Measurements from ENCODE around the gene FRMD4B.

Gene FRMD4B

DNA sequence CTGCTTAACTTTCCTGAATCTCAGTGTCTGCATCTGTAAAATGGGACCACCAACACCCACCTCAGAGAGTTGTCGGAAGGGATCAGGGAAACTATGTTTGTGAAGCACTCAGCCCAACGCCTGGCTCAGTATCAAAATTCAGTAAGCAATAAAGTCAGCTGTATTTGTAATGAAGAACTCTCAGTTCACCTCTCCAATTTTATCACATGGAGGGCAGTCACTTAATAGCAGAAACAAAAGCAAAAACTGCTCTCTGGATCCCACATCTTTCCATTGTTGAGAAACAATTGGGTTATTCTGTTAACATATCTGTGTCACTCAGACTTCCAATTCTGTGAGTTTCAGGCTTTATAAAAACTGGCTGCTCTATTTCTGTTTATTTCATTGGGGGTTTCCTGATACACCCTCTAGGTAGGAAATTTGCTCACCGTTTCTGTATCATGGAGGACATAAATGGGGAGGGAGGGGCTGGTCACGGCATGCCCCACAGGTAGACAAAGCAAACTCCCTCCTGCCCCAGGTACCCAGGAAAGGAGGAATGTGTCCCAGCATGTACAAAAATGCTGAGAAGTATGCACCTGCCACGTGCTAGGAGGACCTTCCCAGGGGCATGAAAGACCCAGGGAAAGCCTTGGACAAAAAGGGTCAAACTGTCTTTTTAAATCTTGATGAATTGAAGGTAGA, 182.1 kb downstream of the FRMD4B start:
- no peak for DNase-seq (ENCODE audit: low spot score)

DNA sequence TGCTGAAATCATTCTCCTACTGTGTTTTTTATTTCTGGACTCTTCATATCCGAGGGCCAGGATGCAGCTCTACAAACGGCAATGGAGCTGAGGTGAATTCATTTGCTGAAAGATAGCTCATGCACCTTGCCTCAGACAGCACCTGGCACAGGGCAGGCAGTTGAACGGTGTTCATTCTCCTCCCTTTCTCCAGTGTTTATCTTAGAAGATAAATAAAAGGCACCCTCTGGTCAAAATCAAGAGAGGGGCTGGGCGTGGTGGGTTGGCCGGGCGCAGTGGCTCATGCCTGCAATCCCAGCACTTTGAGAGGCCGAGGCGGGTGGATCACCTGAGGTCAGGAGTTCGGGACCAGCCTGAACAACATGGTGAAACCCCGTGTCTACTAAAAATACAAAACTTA, 184.2 kb downstream of the FRMD4B start:
- no peak for DNase-seq (ENCODE audit: low spot score)

DNA sequence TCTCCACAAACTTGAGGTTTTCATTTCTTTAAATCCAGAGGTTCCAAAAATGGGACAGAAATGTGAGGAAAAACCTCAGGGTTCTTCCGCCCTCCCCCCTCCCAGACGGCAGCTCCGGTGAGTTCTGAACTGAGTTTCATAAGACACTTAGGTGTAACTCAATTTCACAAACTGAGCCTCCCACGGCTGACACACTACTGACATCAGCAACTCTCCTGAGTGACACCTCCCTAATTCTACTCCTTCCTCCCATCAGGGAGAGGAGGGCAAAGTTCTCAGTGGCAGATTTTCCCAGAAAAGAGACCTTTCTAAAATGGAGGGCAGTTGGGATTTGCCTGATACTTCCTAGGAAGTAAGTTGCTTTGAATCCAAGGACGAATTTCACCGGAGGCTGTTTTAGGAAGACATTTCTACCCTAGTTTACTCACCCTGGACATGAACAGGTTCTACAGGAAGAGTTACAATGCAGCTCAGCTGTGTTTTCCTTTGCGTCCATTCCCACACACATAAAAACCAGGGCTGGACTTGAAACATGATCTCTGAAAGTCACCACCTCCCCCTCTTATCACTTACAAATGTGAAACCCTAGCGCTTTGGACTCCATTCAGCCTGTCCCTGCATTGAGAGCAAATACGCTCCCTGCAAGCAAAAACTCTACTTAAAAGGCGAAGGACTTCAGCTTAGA, 185.4 kb downstream of the FRMD4B start:
- no peak for DNase-seq (ENCODE audit: low spot score)

DNA sequence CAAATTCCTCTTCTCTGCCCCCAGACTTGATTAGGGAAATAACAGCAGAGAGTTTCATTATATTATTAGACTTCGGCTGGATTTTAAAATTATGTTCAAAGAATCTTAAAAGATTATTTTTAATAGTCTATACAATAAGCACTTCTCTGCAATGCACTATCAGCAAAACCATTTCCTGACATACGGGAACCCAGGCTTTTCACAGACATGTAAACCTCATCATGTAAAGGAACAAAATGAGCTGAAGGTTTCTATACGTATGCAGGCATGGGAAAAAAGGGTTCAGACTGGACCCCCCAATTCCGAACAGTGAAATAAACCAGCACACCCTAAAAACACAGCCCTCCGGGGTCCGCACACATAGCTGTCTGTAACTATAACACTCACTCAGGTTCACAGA, 185.9 kb downstream of the FRMD4B start:
- DNase-seq (ENCODE audit: low spot score): no peak

DNA sequence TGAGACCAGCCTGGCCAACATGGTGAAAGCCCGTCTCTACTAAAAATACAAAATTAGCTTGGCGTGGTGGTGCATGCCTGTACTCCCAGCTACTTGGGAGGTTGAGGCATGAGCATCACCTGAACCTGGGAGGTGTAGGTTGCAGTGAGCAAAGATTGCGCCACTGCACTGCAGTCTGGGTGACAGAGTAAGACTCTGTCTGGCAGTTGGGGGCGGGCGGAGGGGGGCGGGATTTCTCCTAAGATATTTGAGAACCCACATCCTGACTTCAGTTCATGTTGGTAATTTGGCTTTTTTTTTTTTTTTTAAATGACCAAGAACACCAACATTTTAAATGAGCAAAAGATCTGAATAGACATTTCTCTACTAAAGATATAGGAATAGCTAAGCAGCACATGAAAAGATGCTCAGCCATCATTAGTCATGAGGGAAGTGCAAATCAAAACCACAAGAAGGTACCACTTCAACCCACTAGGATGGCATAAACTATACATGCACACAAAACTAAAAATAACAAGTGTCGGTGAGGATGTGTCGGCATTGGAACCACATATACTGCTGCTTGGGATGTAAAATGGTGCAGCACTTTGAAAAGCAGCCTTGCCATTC, 187.9 kb downstream of the FRMD4B start:
- DNase-seq (ENCODE audit: low spot score): no peak

DNA sequence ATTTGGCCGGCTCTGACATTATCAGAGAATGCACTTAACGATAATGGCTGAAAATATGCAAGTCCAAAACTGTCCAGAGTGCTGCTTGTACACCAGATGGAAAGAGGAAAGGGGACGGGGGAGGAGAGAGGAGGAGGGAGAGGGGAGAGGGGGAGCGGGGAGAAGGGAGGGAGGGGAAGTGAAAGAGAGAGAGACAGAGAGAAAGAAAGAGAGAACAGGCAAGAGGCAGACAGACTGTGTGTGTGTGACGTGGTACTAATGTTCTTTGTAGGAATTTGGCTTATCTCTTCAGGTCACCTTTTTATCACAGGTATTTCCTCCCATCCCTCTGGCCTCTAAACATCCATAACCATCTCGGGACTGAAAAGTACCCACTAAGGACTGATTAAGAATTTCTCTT, 188.4 kb downstream of the FRMD4B start:
- DNase-seq (ENCODE audit: low spot score): no peak

DNA sequence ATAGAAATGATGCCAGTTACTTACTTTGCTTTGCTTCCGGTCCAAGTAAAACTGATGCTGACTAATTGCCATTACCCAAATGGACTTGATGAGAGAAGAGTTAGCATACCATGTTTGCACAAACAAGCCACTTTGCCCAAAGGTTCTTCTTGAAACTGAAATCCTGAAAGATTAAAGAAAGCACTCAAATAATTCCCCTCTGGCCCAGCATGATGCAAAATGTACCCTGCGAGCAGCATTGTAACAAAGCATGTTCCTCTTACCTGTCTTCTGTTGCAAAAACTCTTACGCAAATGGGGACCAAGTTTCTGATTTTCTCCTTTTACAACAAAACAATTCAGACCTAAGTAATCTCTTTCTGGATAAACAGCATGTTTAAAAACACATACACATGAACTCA, 189.0 kb downstream of the FRMD4B start:
- no peak for DNase-seq (ENCODE audit: low spot score)

DNA sequence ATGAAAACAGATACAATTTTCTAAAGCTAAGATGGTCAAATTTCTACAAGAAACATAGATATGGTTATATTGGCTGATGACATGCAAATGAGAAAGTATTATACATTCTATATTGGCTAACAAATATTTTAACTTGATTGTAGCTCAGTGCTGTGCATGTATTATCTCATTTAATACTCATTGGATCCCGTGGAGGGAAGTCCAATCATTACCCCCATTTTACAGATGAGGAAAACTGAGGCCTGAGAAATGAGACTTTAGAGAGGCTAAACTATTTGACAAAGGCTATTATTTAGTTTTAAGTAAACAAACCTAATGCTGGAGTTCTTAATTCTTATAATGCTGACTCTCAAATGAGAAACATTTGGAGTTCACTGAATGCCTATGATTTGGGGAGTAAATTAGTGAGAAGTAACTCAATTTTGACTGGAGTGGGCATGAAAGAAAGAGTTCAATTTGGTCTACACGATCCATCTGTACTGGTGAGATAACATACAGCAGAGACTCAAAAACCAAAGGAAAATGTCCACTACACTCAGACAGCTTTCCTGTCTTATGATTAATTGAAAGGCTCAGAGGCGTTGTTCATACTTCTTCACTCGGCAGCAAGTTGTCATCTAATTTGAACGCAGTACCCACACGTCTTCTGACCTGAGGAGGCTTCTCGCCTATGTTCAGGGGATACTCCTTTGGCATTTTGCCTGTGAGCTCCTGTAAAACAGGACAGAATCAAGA, 191.3 kb downstream of the FRMD4B start:
- DNase-seq (ENCODE audit: low spot score): no peak

DNA sequence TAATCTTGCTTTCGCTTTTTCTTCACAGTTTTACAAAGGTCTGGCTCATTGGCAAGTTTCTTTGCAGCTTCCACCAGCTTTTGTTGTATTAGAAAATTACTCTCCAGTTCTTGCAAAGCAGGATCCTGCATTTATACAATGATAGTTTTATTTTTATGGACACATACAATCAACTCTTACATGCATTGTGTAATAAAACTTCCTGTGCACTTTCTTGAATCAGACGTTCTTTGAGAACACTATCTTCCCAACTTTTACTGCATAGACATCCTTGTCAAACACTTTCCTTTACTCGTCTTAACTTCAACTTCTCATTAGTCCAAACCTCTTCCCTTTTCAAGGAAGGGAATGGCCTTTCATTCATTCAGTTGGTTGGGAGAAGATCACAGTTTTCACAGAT, 192.1 kb downstream of the FRMD4B start:
- no peak for DNase-seq (ENCODE audit: low spot score)

DNA sequence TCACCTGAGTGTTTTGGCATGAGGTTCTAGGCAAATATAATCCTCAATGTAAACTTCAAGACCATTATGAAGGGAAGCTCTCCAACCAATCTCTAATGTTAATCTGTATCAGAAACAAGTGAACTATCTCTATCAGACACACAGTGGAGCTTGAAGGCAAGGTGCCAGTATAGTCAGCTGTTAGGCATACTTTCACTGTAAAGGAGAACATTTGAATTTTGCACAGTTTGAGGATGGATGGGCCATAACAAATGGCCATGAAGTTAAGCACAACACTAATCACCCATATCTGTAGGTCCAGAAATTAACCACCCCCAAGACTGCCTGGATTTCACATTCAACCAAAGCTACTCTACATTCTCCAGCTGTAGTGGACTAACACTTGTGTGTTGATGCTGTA, 194.4 kb downstream of the FRMD4B start:
- DNase-seq (ENCODE audit: low spot score): no peak

DNA sequence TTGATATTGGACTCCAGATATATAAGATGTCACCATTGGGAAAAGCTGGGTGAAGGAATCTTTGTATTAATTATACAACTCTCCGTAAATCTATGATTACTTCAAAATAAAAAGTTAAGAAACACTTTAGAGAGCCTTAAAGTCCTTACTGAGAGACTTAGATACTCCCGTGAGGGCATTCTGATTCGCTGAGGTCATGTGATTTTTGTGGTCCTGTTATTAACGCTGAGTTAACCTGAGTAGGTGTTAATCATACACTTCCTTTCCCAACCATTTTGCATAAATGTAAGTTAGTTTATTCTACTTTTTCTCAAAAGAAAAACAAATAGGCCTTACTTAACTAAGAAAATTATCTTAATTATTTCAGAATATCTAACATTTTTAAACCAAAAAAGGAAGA, 196.4 kb downstream of the FRMD4B start:
- no peak for DNase-seq (ENCODE audit: low spot score)

DNA sequence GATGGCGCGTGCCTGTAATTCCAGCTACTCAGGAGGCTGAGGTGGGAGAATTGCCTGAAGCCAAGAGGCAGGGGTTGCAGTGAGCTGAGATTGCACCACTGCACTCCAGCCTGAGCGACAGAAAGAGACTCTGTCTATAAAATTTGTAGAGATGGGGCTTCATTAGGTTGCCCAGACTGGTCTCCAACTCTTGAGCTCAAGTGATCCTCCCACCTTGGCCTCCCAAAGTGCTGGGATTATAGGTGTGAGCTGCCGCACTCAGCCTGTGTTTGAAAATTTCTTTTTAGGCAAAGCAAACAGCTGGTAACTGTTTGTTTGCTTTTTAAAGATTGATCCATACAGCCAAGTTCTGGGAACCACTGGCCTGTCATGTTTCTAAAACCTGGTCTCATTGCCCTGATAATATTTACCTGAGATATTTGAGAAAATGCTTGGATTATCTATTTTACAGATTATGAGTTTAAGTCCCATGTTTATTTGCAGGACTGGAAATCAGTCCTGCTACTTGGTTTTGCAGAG, 199.3 kb downstream of the FRMD4B start:
- DNase-seq (ENCODE audit: low spot score): no peak

DNA sequence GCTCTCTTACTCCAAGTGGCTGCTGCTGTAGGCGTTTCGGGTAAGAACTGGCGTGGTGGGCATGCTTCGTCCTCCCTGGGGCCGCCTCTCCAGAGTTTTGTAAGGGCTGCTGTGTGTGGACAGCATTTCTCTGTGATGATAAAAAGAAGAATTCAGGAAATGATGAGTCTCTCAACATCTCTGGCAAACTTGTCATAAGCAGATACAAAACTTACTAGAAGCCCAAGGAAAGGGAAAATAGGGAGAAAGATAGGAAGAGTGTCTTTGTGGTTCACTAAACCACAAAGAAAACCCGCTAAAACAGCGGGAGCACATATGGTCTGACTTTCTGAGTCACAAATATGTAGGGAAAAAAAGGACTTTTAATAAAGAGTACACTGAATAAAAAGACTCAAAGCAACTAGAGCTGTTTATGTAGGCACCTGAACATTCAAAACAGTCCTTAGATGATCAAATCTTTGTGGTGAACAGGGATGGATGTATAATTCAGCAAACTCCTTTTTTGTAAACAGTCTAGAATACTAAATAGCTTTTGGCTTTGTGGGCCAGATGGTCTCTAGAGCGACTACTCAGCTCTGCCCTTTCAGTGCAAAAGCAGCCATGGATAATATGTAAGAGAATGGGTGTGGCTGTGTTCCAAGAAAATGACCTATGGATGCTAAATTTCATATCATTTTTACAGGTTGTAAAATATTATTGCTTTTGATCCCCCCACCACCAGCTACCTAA, 203.1 kb downstream of the FRMD4B start:
- no peak for DNase-seq (ENCODE audit: low spot score)

DNA sequence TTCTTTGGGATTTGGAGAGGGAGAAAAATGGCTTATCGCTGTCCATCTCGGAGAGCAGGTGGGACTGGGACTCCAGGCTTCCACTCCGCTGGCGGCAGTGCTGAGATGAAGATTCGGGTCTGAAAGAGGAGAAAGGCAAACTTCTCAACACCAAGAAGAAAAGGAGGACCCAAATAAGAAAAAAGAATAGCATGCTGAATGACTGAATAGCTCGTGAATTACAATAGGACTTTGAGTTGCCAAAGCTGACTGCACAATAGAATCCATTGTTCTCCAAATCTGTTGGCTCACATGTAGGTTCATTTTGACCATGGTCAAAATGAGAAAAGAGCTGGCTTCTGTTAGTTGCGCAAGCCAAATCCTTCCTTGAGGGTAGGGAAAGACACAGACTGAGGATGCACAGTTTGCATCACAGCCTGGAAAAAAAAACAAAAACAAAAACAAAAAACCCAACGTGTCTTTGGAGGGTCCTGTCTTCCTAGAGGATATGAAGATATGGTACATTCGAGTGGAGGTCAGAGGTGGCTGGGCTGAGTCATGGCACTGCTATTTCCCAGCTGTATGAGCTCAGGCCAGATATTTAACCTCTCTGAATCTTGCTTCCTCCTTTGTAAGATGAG, 204.2 kb downstream of the FRMD4B start:
- DNase-seq (ENCODE audit: low spot score): no peak

DNA sequence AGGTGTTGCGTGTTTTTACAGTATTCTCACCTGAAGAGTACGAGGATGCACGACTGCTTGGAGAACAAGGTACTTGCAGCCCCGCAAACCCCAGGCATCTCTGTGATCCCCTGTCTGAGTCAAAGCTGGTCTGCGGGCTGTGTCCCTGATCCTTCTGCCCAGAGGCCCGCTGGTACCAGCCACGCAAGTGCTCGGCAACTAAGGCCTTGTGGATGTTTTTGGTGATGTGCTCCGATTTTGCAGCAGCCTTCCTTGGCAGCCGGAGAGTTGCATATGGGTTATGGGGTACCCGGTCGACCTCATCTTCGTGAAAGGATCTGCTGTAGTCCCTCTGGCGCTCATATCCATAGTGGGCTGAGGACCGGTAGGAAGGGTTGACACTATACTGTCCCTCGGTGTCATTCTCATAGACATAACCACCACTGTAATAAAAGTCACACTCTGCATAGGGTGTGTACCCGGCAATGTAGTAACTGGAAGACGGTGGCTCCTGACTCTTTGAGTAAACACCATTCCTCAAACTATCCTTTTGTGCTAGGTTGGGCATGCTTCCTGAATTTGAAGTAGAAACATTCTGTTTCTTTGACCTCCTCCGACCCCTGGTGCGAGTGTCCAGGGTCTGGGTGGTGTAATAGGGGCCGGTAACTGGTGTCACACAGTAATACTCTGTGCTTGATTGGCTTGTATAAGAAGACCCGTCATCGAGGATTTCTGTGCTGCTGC, 204.9 kb downstream of the FRMD4B start:
- no peak for DNase-seq (ENCODE audit: low spot score)

DNA sequence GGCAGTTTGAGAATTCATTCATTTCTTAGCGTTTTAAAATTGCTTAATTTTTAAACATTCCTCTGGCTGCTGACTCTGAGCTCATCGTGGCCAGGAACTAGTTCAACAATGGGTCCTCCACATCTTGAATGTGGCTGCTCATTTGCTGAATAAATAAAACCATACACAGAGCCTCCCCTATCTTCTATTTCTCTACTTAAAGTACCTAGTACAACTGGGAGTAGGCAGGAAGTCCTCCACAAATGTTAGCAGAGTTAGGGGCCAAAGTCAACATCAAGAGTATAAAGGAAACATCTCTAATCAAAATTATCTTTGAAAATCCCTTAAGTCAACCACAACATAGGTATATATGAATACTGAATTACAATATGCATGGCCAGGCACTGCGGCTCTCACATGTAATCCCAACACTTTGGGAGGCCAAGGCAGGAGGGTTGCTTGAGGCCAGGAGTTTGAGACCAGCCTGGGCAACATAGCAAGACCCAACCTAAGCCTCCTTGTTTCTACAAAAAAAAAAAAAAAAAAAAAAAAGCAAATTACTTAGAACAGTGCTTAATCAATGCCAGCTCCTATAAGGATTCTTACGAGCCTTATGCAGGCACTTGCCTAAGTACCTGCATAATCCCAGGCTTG, 206.0 kb downstream of the FRMD4B start:
- no peak for DNase-seq (ENCODE audit: low spot score)

DNA sequence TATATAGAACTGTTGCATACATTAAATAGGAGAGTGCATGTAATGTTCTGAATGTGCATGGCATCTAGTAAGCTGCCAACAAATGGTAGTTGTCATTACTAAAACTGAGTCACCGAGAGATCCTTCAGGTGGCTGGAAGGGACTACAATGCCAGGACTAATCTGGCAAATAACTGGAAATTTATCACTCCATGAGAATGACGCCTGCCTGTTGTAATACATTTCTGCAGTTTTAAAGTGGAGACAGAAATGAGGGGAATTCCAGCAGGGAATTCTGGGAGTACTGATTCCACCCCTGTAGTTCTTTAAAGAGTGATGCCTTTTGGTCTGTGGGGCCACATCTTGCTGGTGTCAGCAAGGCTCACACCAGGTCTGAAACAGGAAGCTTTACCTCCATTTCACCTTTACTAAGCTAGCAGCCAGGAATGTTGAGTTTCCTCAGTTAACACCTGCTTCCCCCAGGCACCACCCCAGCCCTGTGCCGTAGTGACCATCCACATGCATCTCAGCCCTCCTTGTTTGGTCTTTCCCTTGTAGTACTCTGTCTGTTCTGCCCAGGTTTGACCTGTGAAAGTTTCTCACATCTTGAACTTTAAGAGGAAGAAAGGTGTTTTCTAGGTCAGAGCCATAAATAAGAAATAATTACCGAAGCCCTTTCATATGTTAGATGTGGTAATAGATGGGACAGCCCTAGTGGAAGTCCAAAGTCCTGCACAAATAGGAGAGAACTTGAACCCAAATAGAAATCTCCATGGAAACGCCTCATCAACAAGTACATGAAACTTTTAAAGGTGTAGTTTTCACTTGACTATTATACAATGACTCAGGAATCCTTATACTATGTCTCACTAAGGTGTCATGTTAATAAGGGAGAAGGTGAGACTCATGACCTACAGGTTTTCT, 206.8 kb downstream of the FRMD4B start:
- no peak for DNase-seq (ENCODE audit: low spot score)

DNA sequence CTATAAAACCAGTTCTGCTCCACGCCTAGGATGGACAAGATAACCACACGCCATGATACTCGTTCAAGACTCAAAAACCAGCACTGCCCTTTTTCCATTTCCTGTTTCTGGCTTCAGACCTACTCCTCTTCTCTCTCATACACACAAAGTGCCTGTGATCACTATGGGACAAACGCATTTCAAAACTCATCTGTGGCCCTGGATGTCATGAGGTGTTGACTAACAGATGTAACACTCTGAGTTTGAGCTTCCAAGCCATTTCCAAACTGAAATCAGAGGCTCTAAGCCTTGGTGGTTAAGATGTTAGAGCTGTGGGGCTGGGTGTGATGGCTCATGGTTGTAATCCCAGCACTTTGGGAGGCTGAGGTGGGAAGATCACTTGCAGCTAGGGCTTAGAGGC, 207.8 kb downstream of the FRMD4B start:
- DNase-seq (ENCODE audit: low spot score): no peak

Data from hematopoietic multipotent progenitor cell treated with erythropoietin and hydrocortisone succinate and interleukin-3 and kit ligand, for 17 days (in vitro differentiated cells).